ENCODE results near the gene CCDC68.

Gene CCDC68

GRCh38 chr18:54991981-54992380 lies 32.7 kb upstream of the CCDC68 start:
- H3K4me1 ChIP-seq (ENCODE audit: control insufficient read depth, insufficient read depth, low read length) = no peaks in the 10 kb centered on the region
- no peak overlapping the region for H3K27ac ChIP-seq (ENCODE audit: extremely low read depth, low read depth, low read length)
- ChIA-PET CTCF (interaction anchor here (0.6 kb wide), 1 partner anchor 150 kb away, joined by 3 read pairs; no protein-coding TSS in a partner anchor), POLR2A (interaction anchor here (0.7 kb wide), 1 partner anchor 326 kb away, joined by 10 read pairs; no protein-coding TSS in a partner anchor)
- H3K9me3 ChIP-seq (ENCODE audit: control insufficient read depth, insufficient read depth, low read depth, low read length) = no peaks in the 10 kb centered on the region
- TF ChIP-seq ZNF629 (tag by site-specific recombination; IDR thresholded peaks at IDR 0.05) = no peak
- no peak for TF ChIP-seq ZFP41 (tag by site-specific recombination; IDR thresholded peaks at IDR 0.05; ENCODE audit: borderline replicate concordance)
- TF ChIP-seq ZBTB44 (tag by site-specific recombination; IDR thresholded peaks at IDR 0.05) = no peak
- no peak for TF ChIP-seq ZNF501 (tag by site-specific recombination; IDR thresholded peaks at IDR 0.05)
- TF ChIP-seq ZNF155 (tag by site-specific recombination; IDR thresholded peaks at IDR 0.05) = no peak
- no peak for TF ChIP-seq KLF7 (tag by site-specific recombination; IDR thresholded peaks at IDR 0.05; ENCODE audit: borderline replicate concordance)
- no peak for TF ChIP-seq ZNF747 (tag by site-specific recombination; IDR thresholded peaks at IDR 0.05)
- TF ChIP-seq ZNF664 (tag by site-specific recombination; IDR thresholded peaks at IDR 0.05) = no peak
- TF ChIP-seq GLI4 (tag by site-specific recombination; IDR thresholded peaks at IDR 0.05) = no peak
- no peak for TF ChIP-seq ZNF112 (tag by site-specific recombination; IDR thresholded peaks at IDR 0.05)
- TF ChIP-seq ZNF843 (tag by site-specific recombination; IDR thresholded peaks at IDR 0.05) = no peak
- no peak for TF ChIP-seq ZNF670 (tag by site-specific recombination; IDR thresholded peaks at IDR 0.05; ENCODE audit: low read depth)
- no peak overlapping the region for H3K4me3 ChIP-seq (ENCODE audit: low read depth, low read length)
- H3K36me3 ChIP-seq (ENCODE audit: control insufficient read depth in 2 of 2, insufficient read depth in 1 of 2, low read length in 2 of 2) = no peaks in the 10 kb centered on the region

- Histone ChIP-seq H3K4me1 (ENCODE audit: control insufficient read depth, insufficient read depth, low read length) (peaks cover 3% of the 10 kb centered on the region; the same call in 1 of the 2 replicates), H3K27ac (ENCODE audit: extremely low read depth, low read depth, low read length) (no peak overlapping the region), H3K9me3 (ENCODE audit: control insufficient read depth, insufficient read depth, low read depth, low read length) (no peaks in the 10 kb centered on the region), H3K4me3 (ENCODE audit: low read depth, low read length) (no peak overlapping the region), H3K36me3 (ENCODE audit: control insufficient read depth in 2 of 2, insufficient read depth in 1 of 2, low read length in 2 of 2) (no peaks in the 10 kb centered on the region)
- TF ChIP-seq ZNF768 (tag by site-specific recombination; IDR thresholded peaks at IDR 0.05) (no peak), MEIS1 (CRISPR knock-in tag; IDR thresholded peaks at IDR 0.05; ENCODE audit: borderline replicate concordance) (no peak), ZNF37A (tag by site-specific recombination; IDR thresholded peaks at IDR 0.05) (no peak), ZNF335 (tag by site-specific recombination; conservative IDR thresholded peaks at IDR 0.05) (no peak), KLF8 (tag by site-specific recombination; IDR thresholded peaks at IDR 0.05) (no peak), ZNF423 (tag by site-specific recombination; IDR thresholded peaks at IDR 0.05) (no peak), ZNF138 (tag by site-specific recombination; IDR thresholded peaks at IDR 0.05; ENCODE audit: borderline replicate concordance) (no peak), PRDM1 (tag by site-specific recombination; IDR thresholded peaks at IDR 0.05) (no peak), ZBTB44 (tag by site-specific recombination; IDR thresholded peaks at IDR 0.05) (no peak), ZEB2 (tag by site-specific recombination; IDR thresholded peaks at IDR 0.05) (no peak), ZNF626 (tag by site-specific recombination; IDR thresholded peaks at IDR 0.05) (no peak), ZFP37 (tag by site-specific recombination; IDR thresholded peaks at IDR 0.05) (no peak), ZNF529 (tag by site-specific recombination; IDR thresholded peaks at IDR 0.05; ENCODE audit: insufficient replicate concordance) (no peak), ZXDB (tag by site-specific recombination; IDR thresholded peaks at IDR 0.05) (no peak)
- ChIA-PET CTCF (interaction anchor here (2.7 to 3.1 kb wide), 2 partner anchors 306 to 313 kb away, joined by 17 to 33 read pairs; no protein-coding TSS in a partner anchor), POLR2A (no interaction called here)
Observed at GRCh38 chr18:54984908-54985307, 25.6 kb upstream of the CCDC68 start.

Data from HEK293 (cell line).